OCI-LY1 (cell line): ENCODE data around the gene ZNF37A.

Experiments
- H2AFZ ChIP-seq: fragments of 200-600 bp; sonication (generic), shearing (Covaris generic); 2 replicates; pipeline ENCODE4 v1.6.0; 2014; ENCODE audit warnings: antibody characterized with exemption, mild to moderate bottlenecking, low read length
- H3F3A ChIP-seq: fragments of 200-600 bp; sonication (generic), shearing (Covaris generic); 2 replicates; pipeline ENCODE4 v1.6.0; 2014; ENCODE audit warnings: mild to moderate bottlenecking, antibody characterized with exemption, low read length, moderate library complexity; ENCODE audit not compliant: insufficient read depth
- H3K27ac ChIP-seq: fragments of 200-600 bp; sonication (generic); 2 replicates; pipeline ENCODE4 v1.5.1; 2014; ENCODE audit warnings: low read length, mixed run types, mild to moderate bottlenecking, low read depth; ENCODE audit not compliant: poor library complexity, severe bottlenecking
- H3K27me3 ChIP-seq: fragments of 200-600 bp; sonication (generic); 2 replicates; pipeline ENCODE4 v1.6.0; 2014; ENCODE audit warnings: antibody characterized with exemption, mild to moderate bottlenecking, low read length, moderate library complexity; ENCODE audit not compliant: insufficient read depth
- H3K36me3 ChIP-seq: fragments of 200-600 bp; sonication (generic); 2 replicates; pipeline ENCODE4 v1.6.1; 2014; ENCODE audit warnings: mild to moderate bottlenecking, antibody characterized with exemption, low read length, moderate library complexity, mixed read lengths; ENCODE audit not compliant: insufficient read depth
- H3K4me1 ChIP-seq: fragments of 200-600 bp; sonication (generic); 2 replicates; pipeline ENCODE4 v1.5.1; 2014; ENCODE audit warnings: mild to moderate bottlenecking, low read length, moderate library complexity; ENCODE audit not compliant: insufficient read depth, severe bottlenecking
- H3K4me2 ChIP-seq: fragments of 200-600 bp; sonication (generic), shearing (Covaris generic); 2 replicates; pipeline ENCODE4 v1.6.1; 2014; ENCODE audit warnings: low read length
- H3K4me3 ChIP-seq: fragments of 200-600 bp; sonication (generic); 2 replicates; pipeline ENCODE4 v1.5.1; 2014; ENCODE audit warnings: low read length, low read depth, mild to moderate bottlenecking, mixed read lengths; ENCODE audit not compliant: poor library complexity, severe bottlenecking
- H3K79me2 ChIP-seq: fragments of 200-600 bp; shearing (Covaris generic); 2 replicates; pipeline ENCODE4 v1.6.1; 2016; ENCODE audit warnings: mixed run types, low read length, mixed read lengths; ENCODE audit not compliant: insufficient read depth
- H3K9ac ChIP-seq: fragments of 200-600 bp; sonication (generic), shearing (Covaris generic); 2 replicates; pipeline ENCODE4 v1.6.1; 2014; ENCODE audit warnings: mild to moderate bottlenecking, low read length, mixed read lengths
- H3K9me2 ChIP-seq: fragments of 200-600 bp; sonication (generic), shearing (Covaris generic); 2 replicates; pipeline ENCODE4 v1.6.1; 2014; ENCODE audit warnings: low read depth, mild to moderate bottlenecking, low read length, mixed read lengths
- H3K9me3 ChIP-seq: fragments of 200-600 bp; shearing (Covaris generic); 2 replicates; pipeline ENCODE4 v1.6.1; 2014; ENCODE audit warnings: low read length, mixed read lengths
- H4K20me1 ChIP-seq: fragments of 200-600 bp; sonication (generic), shearing (Covaris generic); 2 replicates; pipeline ENCODE4 v1.6.0; 2016; ENCODE audit warnings: mild to moderate bottlenecking, low read length; ENCODE audit not compliant: insufficient read depth
- CTCF ChIP-seq: fragments of 200-600 bp; sonication (generic), shearing (Covaris generic); IDR thresholded peaks from 2 replicates; pipeline ENCODE4 v1.5.1; 2017; ENCODE audit warnings: mild to moderate bottlenecking, antibody characterized with exemption, low read length, moderate library complexity, mixed read lengths
- EZH2 ChIP-seq: fragments of 200-600 bp; sonication (generic), shearing (Covaris generic); IDR thresholded peaks from 2 replicates; pipeline ENCODE4 v1.8.0; 2017; ENCODE audit warnings: borderline replicate concordance, mixed run types, mild to moderate bottlenecking, antibody characterized with exemption, low read length, moderate library complexity, mixed read lengths

Gene ZNF37A

GRCh38 chr10:38156416-38157269, 62.5 kb downstream of the ZNF37A start:
- H3K4me3 ChIP-seq, result no peak overlapping the region
- H3K9me2 ChIP-seq, result no peaks in the 10 kb centered on the region
- no peaks in the 10 kb centered on the region for H3K9me3 ChIP-seq
- no peaks in the 10 kb centered on the region for H3K27me3 ChIP-seq
- TF ChIP-seq CTCF, result no peak
- no peak for TF ChIP-seq EZH2
- H3K9ac ChIP-seq, result no peak overlapping the region
- H3K79me2 ChIP-seq, result no peaks in the 10 kb centered on the region
- H3K4me2 ChIP-seq, result no peak overlapping the region
- no peaks in the 10 kb centered on the region for H3K36me3 ChIP-seq
- no peak overlapping the region for H2AFZ ChIP-seq
- H4K20me1 ChIP-seq, result no peaks in the 10 kb centered on the region
- no peaks in the 10 kb centered on the region for H3K4me1 ChIP-seq
- no peak overlapping the region for H3K27ac ChIP-seq
- no peaks in the 10 kb centered on the region for H3F3A ChIP-seq

GRCh38 chr10:38157270-38157685, 63.1 kb downstream of the ZNF37A start:
- TF ChIP-seq EZH2 (no peak), CTCF (no peak)
- Histone ChIP-seq H3K27me3 (no peaks in the 10 kb centered on the region), H4K20me1 (no peaks in the 10 kb centered on the region), H3K79me2 (no peaks in the 10 kb centered on the region), H3K9ac (no peak overlapping the region), H3K4me2 (no peak overlapping the region), H3K4me3 (no peak overlapping the region), H3K4me1 (no peaks in the 10 kb centered on the region), H2AFZ (no peak overlapping the region), H3K9me2 (no peaks in the 10 kb centered on the region), H3K27ac (no peak overlapping the region), H3F3A (no peaks in the 10 kb centered on the region), H3K36me3 (no peaks in the 10 kb centered on the region), H3K9me3 (no peaks in the 10 kb centered on the region)

- H3K9ac ChIP-seq, result no peak overlapping the region
- no peaks in the 10 kb centered on the region for H3F3A ChIP-seq
- no peak overlapping the region for H3K4me3 ChIP-seq
- H3K9me3 ChIP-seq, result no peaks in the 10 kb centered on the region
- no peaks in the 10 kb centered on the region for H3K36me3 ChIP-seq
- H3K4me1 ChIP-seq, result no peaks in the 10 kb centered on the region
- no peak overlapping the region for H3K27ac ChIP-seq
- H3K9me2 ChIP-seq, result no peaks in the 10 kb centered on the region
- no peaks in the 10 kb centered on the region for H3K27me3 ChIP-seq
- H3K79me2 ChIP-seq, result no peaks in the 10 kb centered on the region
- TF ChIP-seq CTCF (no peak), EZH2 (no peak)
- no peak overlapping the region for H3K4me2 ChIP-seq
- H4K20me1 ChIP-seq, result no peaks in the 10 kb centered on the region
- no peak overlapping the region for H2AFZ ChIP-seq
Observed at GRCh38 chr10:38159004-38159403, 64.9 kb downstream of the ZNF37A start.
